Kidney epithelial cell (primary cell): ENCODE data around the gene ACOT7. TPM values are rescaled to one million over a fixed set of nuclear protein-coding genes. Genes with fewer than 3 reads are reported as not detected.

Source experiments
- DNase-seq: peaks from one replicate; pipeline ENCODE4 v3.0.0-alpha.2; 2010; ENCODE audit warnings: low read depth
- H3K27me3 ChIP-seq: 2 replicates; pipeline ENCODE4 v1.6.0; 2011; ENCODE audit warnings: low read length; ENCODE audit not compliant: control insufficient read depth, insufficient read depth
- H3K36me3 ChIP-seq: 2 replicates; pipeline ENCODE4 v1.5.1; 2011; ENCODE audit warnings: low read length; ENCODE audit not compliant: control insufficient read depth, insufficient read depth
- H3K4me3 ChIP-seq: 2 replicates; pipeline ENCODE4 v1.5.1; 2011; ENCODE audit warnings: low read depth, mild to moderate bottlenecking, control low read depth, low read length
- total RNA-seq: library from RNA; depleted of rRNA; stranded (reverse); fragments of >200 nt; gene quantifications from 2 replicates; pipeline ENCODE4 v1.2.3, GENCODE V29; 2015
- TF ChIP-seq, protein P1 (sequence below): IDR thresholded peaks from 2 replicates; pipeline ENCODE4 v1.5.1; 2011; ENCODE audit warnings: mild to moderate bottlenecking, moderate library complexity, low read length, control low read depth, inconsistent platforms; ENCODE audit not compliant: insufficient read depth, poor library complexity, severe bottlenecking

ACOT7 gene
- total RNA-seq, 1 donor from 2014 or later: 79.8 TPM

- TF ChIP-seq, protein P1, sequence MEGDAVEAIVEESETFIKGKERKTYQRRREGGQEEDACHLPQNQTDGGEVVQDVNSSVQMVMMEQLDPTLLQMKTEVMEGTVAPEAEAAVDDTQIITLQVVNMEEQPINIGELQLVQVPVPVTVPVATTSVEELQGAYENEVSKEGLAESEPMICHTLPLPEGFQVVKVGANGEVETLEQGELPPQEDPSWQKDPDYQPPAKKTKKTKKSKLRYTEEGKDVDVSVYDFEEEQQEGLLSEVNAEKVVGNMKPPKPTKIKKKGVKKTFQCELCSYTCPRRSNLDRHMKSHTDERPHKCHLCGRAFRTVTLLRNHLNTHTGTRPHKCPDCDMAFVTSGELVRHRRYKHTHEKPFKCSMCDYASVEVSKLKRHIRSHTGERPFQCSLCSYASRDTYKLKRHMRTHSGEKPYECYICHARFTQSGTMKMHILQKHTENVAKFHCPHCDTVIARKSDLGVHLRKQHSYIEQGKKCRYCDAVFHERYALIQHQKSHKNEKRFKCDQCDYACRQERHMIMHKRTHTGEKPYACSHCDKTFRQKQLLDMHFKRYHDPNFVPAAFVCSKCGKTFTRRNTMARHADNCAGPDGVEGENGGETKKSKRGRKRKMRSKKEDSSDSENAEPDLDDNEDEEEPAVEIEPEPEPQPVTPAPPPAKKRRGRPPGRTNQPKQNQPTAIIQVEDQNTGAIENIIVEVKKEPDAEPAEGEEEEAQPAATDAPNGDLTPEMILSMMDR: no peak
- DNase-seq: no peak
- H3K4me3 ChIP-seq: no peak overlapping the region
- no peaks in the 10 kb centered on the region for H3K36me3 ChIP-seq
- peaks cover 66% of the 10 kb centered on the region for H3K27me3 ChIP-seq
Observed at GRCh38 chr1:6241107-6241886, 152.3 kb downstream of the ACOT7 start.

DNA sequence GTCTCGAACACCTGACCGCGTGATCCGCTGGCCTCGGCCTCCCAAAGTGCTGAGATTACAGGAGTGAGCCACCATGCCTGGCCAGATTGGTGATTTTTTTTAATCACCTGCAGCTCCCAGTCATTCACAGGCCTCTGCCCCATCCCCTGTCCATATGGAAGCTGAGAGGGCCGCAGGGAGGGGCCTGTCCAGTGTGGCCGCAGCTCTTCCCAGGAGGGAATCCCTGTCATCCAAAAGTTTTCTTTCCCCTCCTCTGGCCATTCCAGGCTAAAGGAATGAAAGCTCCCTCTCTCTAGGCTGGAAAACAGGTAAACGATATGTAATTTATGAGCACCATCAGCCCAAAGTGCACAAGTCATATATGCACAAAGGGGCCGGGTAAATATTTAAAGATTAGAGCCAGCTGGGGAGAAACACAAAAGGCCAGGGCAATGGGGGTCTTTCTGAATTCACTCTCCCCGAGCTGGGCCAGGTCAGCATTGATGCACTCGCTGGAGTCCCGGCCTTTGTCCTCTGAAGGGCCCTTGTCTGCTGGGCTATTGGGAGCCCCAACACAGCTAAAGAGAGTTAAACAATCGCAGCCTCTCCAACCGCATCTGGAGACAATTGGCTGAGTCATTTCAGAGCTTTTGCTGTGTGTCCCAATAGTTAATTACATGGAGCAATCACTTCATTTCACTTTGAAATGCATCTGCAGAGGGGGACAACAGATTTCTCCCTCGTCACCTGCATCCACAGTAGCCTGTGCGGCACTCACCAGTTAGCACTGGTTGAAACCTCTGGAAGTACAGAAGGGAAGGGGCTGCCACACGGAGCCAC, 153.4 kb downstream of the ACOT7 start:
- Histone ChIP-seq H3K4me3 (no peak overlapping the region), H3K36me3 (no peaks in the 10 kb centered on the region), H3K27me3 (peaks cover 55% of the 10 kb centered on the region)
- TF ChIP-seq, protein P1: no peak
- DNase-seq: no peak

DNA sequence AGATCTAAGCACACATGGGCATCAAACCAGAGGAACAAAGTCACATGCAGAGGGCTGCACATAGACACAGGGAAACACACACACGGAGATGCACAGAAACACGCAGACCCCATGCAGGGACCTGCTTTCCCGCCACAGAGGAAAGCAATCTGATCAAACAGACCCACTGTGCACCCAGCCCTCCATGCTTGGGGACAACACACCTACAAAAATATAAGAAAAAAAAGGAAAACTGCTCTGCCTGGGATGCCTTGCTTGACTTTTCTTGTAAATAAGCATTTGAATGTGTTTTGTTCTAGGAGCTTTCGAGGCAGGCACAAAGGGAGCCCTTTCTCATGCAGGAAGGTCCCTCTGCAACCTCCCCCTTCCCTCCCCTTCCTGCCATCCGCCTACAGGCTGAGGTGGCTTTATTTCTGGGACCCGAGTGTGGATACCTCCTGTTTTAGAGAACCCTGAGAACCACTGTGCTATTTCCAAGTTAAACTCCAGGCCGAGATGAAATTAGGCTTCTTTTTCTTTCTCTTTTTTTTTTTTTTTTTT, 154.3 kb downstream of the ACOT7 start:
- Histone ChIP-seq H3K36me3 (no peaks in the 10 kb centered on the region), H3K4me3 (no peak overlapping the region), H3K27me3 (peaks cover 49% of the 10 kb centered on the region)
- DNase-seq: no peak
- TF ChIP-seq, protein P1: no peak

- Histone ChIP-seq H3K4me3 (no peak overlapping the region), H3K27me3 (peaks cover 29% of the 10 kb centered on the region), H3K36me3 (peaks cover 3% of the 10 kb centered on the region)
- no peak for DNase-seq
- TF ChIP-seq, protein P1: no peak
Observed at GRCh38 chr1:6237093-6237492, 156.5 kb downstream of the ACOT7 start.

- Histone ChIP-seq H3K36me3 (peaks cover 3% of the 10 kb centered on the region), H3K27me3 (peaks cover 11% of the 10 kb centered on the region), H3K4me3 (peak overlapping the region; percentile 70)
- TF ChIP-seq, protein P1: no peak
- DNase-seq: no peak
Observed at GRCh38 chr1:6235296-6235677, 158.3 kb downstream of the ACOT7 start.
